Endometrium (tissue), 2 donors: Measurements from ENCODE around the gene SLITRK2.

Experiments used
- FAIRE-seq: peaks from 2 replicates; lab custom pipeline; 2012; peaks lifted over from hg19 to GRCh38; lab: Jason Lieb, UNC
- donor health status: control.
- donor health status: control.

SLITRK2 gene

GRCh38 chrX:145817331-145818185 is at the start of gene SLITRK2:
Gene SLITRK2 (plus strand): TSS chrX:145817829. CDS start chrX:145822426, 4,597 bp downstream.
- FAIRE-seq, result no peak

- no peak for FAIRE-seq
Measured at GRCh38 chrX:145773006-145773405, 44.6 kb upstream of the SLITRK2 start.

GRCh38 chrX:145792281-145792680 is 25.3 kb upstream of the SLITRK2 start:
- no peak for FAIRE-seq

GRCh38 chrX:145803508-145803907 is 14.1 kb upstream of the SLITRK2 start:
- no peak for FAIRE-seq

- no peak for FAIRE-seq
Measured at GRCh38 chrX:145813081-145813480, 4.5 kb upstream of the SLITRK2 start.

GRCh38 chrX:145816601-145817315 is 871 bp upstream of the SLITRK2 start:
- no peak for FAIRE-seq

- no peak for FAIRE-seq
Measured at GRCh38 chrX:145818186-145819113, 821 bp downstream of the SLITRK2 start.

- no peak for FAIRE-seq
Measured at GRCh38 chrX:145820825-145821224, 3.2 kb downstream of the SLITRK2 start.

GRCh38 chrX:145821291-145821897 is 3.8 kb downstream of the SLITRK2 start:
- FAIRE-seq, result no peak

- no peak for FAIRE-seq
Measured at GRCh38 chrX:145821898-145822571, 4.4 kb downstream of the SLITRK2 start.

GRCh38 chrX:145823132-145823531 is 5.5 kb downstream of the SLITRK2 start:
- FAIRE-seq, result no peak

GRCh38 chrX:145825896-145826295 is 8.3 kb downstream of the SLITRK2 start:
- no peak for FAIRE-seq

GRCh38 chrX:145826466-145826865 is 8.8 kb downstream of the SLITRK2 start:
- no peak for FAIRE-seq

- FAIRE-seq, result no peak
Measured at GRCh38 chrX:145832796-145833195, 15.2 kb downstream of the SLITRK2 start.

- no peak for FAIRE-seq
Measured at GRCh38 chrX:145840531-145840930, 22.9 kb downstream of the SLITRK2 start.

GRCh38 chrX:145843146-145843904 is 25.7 kb downstream of the SLITRK2 start:
- no peak for FAIRE-seq

GRCh38 chrX:145844886-145845285 is 27.3 kb downstream of the SLITRK2 start:
- no peak for FAIRE-seq

- FAIRE-seq, result no peak
Measured at GRCh38 chrX:145848448-145848847, 30.8 kb downstream of the SLITRK2 start.

GRCh38 chrX:145848857-145849256 is 31.2 kb downstream of the SLITRK2 start:
- FAIRE-seq, result no peak

- no peak for FAIRE-seq
Measured at GRCh38 chrX:145853181-145853580, 35.6 kb downstream of the SLITRK2 start.
